ENCODE results near the gene MARF1. TPM values are rescaled to one million over a fixed set of nuclear protein-coding genes. Genes with fewer than 3 reads are reported as not detected.

The MARF1 gene
- 59.4 TPM for total RNA-seq (2021; ENCODE audit: unreplicated experiment)
- polyA plus RNA-seq (2012) = 22.0 and 22.9 TPM in 2 replicates
- Bru-seq, nascent RNA = percentile 88 among the genes with signal in this experiment
- percentile 90 among the genes with signal in this experiment for BruChase-seq, experiment 1, labeled RNA remaining after a 6-hour chase
- BruChase-seq, experiment 2, labeled RNA remaining after a 2-hour chase = percentile 91 among the genes with signal in this experiment
- long read RNA-seq, partial matches to known transcripts = 8 of 11 reads
- long read RNA-seq, other reads (novel, unspliced or antisense) = 1 of 11 reads

DNA sequence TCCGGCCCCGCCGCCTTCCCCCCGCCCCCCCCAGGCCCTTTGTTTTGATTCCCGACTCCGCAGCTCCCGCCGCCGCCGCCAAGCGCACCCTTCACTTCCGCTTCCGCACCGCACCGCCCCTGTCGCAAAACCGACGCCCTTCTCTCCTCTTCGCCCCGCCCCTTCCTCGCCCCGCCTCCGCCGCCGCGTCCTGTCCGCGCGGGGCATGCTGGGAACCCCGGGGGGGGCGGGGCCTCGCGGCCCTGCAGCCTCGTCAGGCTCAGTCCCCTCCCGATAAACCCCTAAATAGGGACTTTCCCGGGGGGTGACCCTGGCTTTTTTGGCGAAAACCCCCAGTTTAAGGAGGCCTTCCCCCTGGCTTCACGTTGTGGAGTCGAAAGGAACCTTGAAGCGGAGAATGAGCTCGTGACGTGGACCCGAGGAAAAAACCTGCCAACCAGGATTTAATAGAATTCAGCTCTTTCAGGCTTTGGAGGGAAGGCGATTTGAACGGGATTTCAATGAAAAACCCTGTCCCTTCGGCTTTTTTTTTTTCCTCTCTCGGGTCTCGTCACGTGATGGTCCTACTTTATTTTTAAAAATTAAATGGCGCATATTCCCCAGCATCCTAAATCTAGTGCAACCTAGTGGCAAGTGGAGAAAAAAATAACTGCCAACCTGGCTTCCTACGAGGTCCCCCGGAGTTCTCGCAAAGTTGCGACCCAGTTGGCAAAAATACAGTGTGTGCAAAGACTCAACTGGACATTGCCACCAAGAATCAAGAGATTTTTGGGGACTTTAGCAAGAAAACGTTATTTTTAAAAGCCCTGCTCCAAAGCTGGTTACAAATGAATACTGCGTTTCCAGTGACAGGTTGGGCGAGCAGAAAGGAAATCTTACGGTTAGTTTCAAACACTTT, at the start of gene MARF1:
Gene MARF1, minus strand, starts transcription at position 107 of the 898 bp plus-strand sequence. CDS start 3,921 bp downstream, outside the sequence.
- intact Hi-C loops (cut with micrococcal nuclease) = loop anchor here (2.0 kb wide), 2 partner anchors 52 to 148 kb away; no protein-coding TSS in a partner anchor
- Histone ChIP-seq H4K20me1 (ENCODE audit: insufficient read depth) (no peaks in the 10 kb centered on the region), H3K9me2 (ENCODE audit: insufficient read depth) (no peaks in the 10 kb centered on the region), H3K79me2 (ENCODE audit: insufficient read depth, low read length) (peaks cover 31% of the 10 kb centered on the region), H3K36me3 (ENCODE audit: control insufficient read depth in 1 of 2, insufficient read depth in 2 of 2, low read length in 2 of 2) (peaks cover 7 to 9% of the 10 kb centered on the region in 2 experiments), H3K9ac (ENCODE audit: low read length) (peak within 1 kb of the TSS; percentile 90), H3K4me2 (ENCODE audit: low read length) (peak within 1 kb of the TSS; percentile 89), H3K4me1 (ENCODE audit: control insufficient read depth in 1 of 2, insufficient read depth in 2 of 2, low read length in 2 of 2) (peaks cover 33 to 50% of the 10 kb centered on the region in 2 experiments), H2AFZ (ENCODE audit: low read depth, low read length, poor library complexity, severe bottlenecking) (peak within 1 kb of the TSS; percentile 33), H3K4me3 (replicated peaks in 1 of 2; ENCODE audit: low read depth in 1 of 2, low read length in 2 of 2) (peak within 1 kb of the TSS; percentile 72 to 76), H3K27ac (ENCODE audit: low read depth, low read length) (peak within 1 kb of the TSS; percentile 88), H3K27me3 (ENCODE audit: insufficient read depth, low read length) (no peaks in the 10 kb centered on the region), H3K9me3 (ENCODE audit: control insufficient read depth in 1 of 2, insufficient read depth in 1 of 2, low read depth in 1 of 2, low read length in 2 of 2) (no peaks in the 10 kb centered on the region)
- peak; percentile 74 for ATAC-seq
- TF ChIP-seq CBX3 (IDR thresholded peaks at IDR 0.05; ENCODE audit: low read depth) (0 out of 2 replicates have a peak, but pooled peaks have one; percentile 52), SP1 (IDR thresholded peaks at IDR 0.05; ENCODE audit: low read depth) (peak; percentile 74), EGR1 (IDR thresholded peaks at IDR 0.05; ENCODE audit: low read depth) (peak; percentile 60; the same call in 1 of the 2 replicates), EZH2 (IDR thresholded peaks at IDR 0.05) (no peak), MAX (IDR thresholded peaks at IDR 0.05) (peak; percentile 43; the same call in 1 of the 2 replicates), RAD21 (IDR thresholded peaks at IDR 0.05; ENCODE audit: low read depth) (peak; percentile 27; the same call in 1 of the 2 replicates), ZNF274 (IDR thresholded peaks at IDR 0.05; ENCODE audit: low read depth, low read length) (no peak), POLR2AphosphoS5 (IDR thresholded peaks at IDR 0.05; ENCODE audit: low read depth, low read length) (peak; percentile 90), ZFX (IDR thresholded peaks at IDR 0.05) (0 out of 2 replicates have a peak, but pooled peaks have one; percentile 7), SRF (IDR thresholded peaks at IDR 0.05; ENCODE audit: low read depth) (no peak; the same call in 1 of the 2 replicates), EZH2phosphoT487 (IDR thresholded peaks at IDR 0.05; ENCODE audit: borderline replicate concordance) (no peak), YY1 (IDR thresholded peaks at IDR 0.05; ENCODE audit: extremely low read depth, insufficient replicate concordance, low read depth, low read length) (peak; percentile 55), POLR2A (IDR thresholded peaks at IDR 0.05; ENCODE audit: borderline replicate concordance, extremely low read depth, insufficient read depth, insufficient read length) (peak; percentile 76), ZBTB33 (IDR thresholded peaks at IDR 0.05; ENCODE audit: extremely low read depth, insufficient replicate concordance, low read length) (no peak)
- TF ChIP-seq, protein P1, sequence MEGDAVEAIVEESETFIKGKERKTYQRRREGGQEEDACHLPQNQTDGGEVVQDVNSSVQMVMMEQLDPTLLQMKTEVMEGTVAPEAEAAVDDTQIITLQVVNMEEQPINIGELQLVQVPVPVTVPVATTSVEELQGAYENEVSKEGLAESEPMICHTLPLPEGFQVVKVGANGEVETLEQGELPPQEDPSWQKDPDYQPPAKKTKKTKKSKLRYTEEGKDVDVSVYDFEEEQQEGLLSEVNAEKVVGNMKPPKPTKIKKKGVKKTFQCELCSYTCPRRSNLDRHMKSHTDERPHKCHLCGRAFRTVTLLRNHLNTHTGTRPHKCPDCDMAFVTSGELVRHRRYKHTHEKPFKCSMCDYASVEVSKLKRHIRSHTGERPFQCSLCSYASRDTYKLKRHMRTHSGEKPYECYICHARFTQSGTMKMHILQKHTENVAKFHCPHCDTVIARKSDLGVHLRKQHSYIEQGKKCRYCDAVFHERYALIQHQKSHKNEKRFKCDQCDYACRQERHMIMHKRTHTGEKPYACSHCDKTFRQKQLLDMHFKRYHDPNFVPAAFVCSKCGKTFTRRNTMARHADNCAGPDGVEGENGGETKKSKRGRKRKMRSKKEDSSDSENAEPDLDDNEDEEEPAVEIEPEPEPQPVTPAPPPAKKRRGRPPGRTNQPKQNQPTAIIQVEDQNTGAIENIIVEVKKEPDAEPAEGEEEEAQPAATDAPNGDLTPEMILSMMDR (IDR thresholded peaks at IDR 0.05 in 2 of 3, conservative IDR thresholded peaks at IDR 0.05 in 1 of 3; ENCODE audit: borderline replicate concordance in 1 of 3, insufficient read depth in 1 of 3, low read depth in 2 of 3, low read length in 2 of 3) = peak in 2 of 3 experiments; percentile 40 to 44; a peak in 4 of 6 replicates
- ChIA-PET CTCF (interaction anchor here (1.0 kb wide), 1 partner anchor 79 kb away, joined by 3 read pairs; no protein-coding TSS in a partner anchor), POLR2A (interaction anchor here (0.6 to 3.7 kb wide), 12 partner anchors 9 to 154 kb away, joined by 3 to 18 read pairs (median 3); no protein-coding TSS in a partner anchor), RAD21 (ENCODE audit: low non-redundant PET in 1 of 2, low total read pairs in 2 of 2, uncharacterized antibody in 2 of 2, unreplicated experiment in 2 of 2) (no interaction called here)
- DNase-seq (ENCODE audit: low read depth, low spot score) = peak; percentile 87
- TSS peak; percentile 86 for BruUV-seq (replicated peaks)

Measured in HCT116 (cell line).